MM.1S (cell line): Measurements from ENCODE around the gene STARD3NL.

Experiments used
- DNase-seq: peaks from one replicate; pipeline ENCODE4 v3.0.0-alpha.2; 2015
- H2AFZ ChIP-seq: fragments of 300-600 bp; sonication (generic); 2 replicates; pipeline ENCODE4 v1.6.0; 2016; ENCODE audit warnings: antibody characterized with exemption, low read length
- H3F3A ChIP-seq: fragments of 300-600 bp; sonication (generic); 2 replicates; pipeline ENCODE4 v1.6.1; 2016; ENCODE audit warnings: mild to moderate bottlenecking, antibody characterized with exemption, low read length, moderate library complexity, mixed read lengths; ENCODE audit not compliant: insufficient read depth
- H3K27ac ChIP-seq: fragments of 300-600 bp; sonication (generic); 2 replicates; pipeline ENCODE4 v1.5.1; 2016; ENCODE audit warnings: mild to moderate bottlenecking, low read length
- H3K27me3 ChIP-seq: fragments of 300-600 bp; sonication (generic); replicated peaks from 2 replicates; pipeline ENCODE4 v1.6.0; 2016; ENCODE audit warnings: low read length; ENCODE audit not compliant: insufficient read depth
- H3K36me3 ChIP-seq: fragments of 300-600 bp; sonication (generic); replicated peaks from 2 replicates; pipeline ENCODE4 v1.6.1; 2016; ENCODE audit warnings: mild to moderate bottlenecking, low read length, mixed read lengths; ENCODE audit not compliant: insufficient read depth
- H3K4me1 ChIP-seq: fragments of 300-600 bp; sonication (generic); 2 replicates; pipeline ENCODE4 v1.6.1; 2016; ENCODE audit warnings: low read length, mixed read lengths
- H3K4me2 ChIP-seq: fragments of 300-600 bp; sonication (generic); 2 replicates; pipeline ENCODE4 v1.6.0; 2016; ENCODE audit warnings: low read depth, low read length
- H3K4me3 ChIP-seq: fragments of 300-600 bp; sonication (generic); 2 replicates; pipeline ENCODE4 v1.5.1; 2016; ENCODE audit warnings: low read length, mixed read lengths
- H3K79me2 ChIP-seq: fragments of 300-600 bp; sonication (generic); 2 replicates; pipeline ENCODE4 v1.6.1; 2016; ENCODE audit warnings: mixed run types, low read length, mixed read lengths
- H3K9ac ChIP-seq: fragments of 300-600 bp; sonication (generic); 2 replicates; pipeline ENCODE4 v1.6.1; 2016; ENCODE audit warnings: low read length, mixed read lengths
- H3K9me2 ChIP-seq: fragments of 300-600 bp; sonication (generic); replicated peaks from 2 replicates; pipeline ENCODE4 v1.6.1; 2016; ENCODE audit warnings: mild to moderate bottlenecking, low read length, mixed read lengths; ENCODE audit not compliant: insufficient read depth
- H3K9me3 ChIP-seq: fragments of 300-600 bp; sonication (generic); replicated peaks from 2 replicates; pipeline ENCODE4 v1.6.1; 2016; ENCODE audit warnings: mild to moderate bottlenecking, low read length, mixed read lengths; ENCODE audit not compliant: insufficient read depth
- H4K20me1 ChIP-seq: fragments of 300-600 bp; sonication (generic); 2 replicates; pipeline ENCODE4 v1.6.1; 2016; ENCODE audit warnings: mild to moderate bottlenecking, low read length, moderate library complexity, mixed read lengths; ENCODE audit not compliant: insufficient read depth
- EZH2 ChIP-seq: fragments of 300-600 bp; sonication (generic); optimal IDR thresholded peaks from 2 replicates; pipeline ENCODE3; 2017; ENCODE audit warnings: low read depth, mild to moderate bottlenecking, antibody characterized with exemption, low read length, mixed read lengths
- EZH2phosphoT487 ChIP-seq: fragments of 300-600 bp; sonication (generic); IDR thresholded peaks from 2 replicates; pipeline ENCODE4 v1.6.1; 2018; ENCODE audit warnings: antibody characterized with exemption, low read length
- TF ChIP-seq, protein P1 (sequence below): fragments of 300-600 bp; sonication (generic); IDR thresholded peaks from 2 replicates; pipeline ENCODE4 v1.5.1; 2016; ENCODE audit warnings: antibody characterized with exemption, low read length, mixed read lengths

The STARD3NL gene

DNA sequence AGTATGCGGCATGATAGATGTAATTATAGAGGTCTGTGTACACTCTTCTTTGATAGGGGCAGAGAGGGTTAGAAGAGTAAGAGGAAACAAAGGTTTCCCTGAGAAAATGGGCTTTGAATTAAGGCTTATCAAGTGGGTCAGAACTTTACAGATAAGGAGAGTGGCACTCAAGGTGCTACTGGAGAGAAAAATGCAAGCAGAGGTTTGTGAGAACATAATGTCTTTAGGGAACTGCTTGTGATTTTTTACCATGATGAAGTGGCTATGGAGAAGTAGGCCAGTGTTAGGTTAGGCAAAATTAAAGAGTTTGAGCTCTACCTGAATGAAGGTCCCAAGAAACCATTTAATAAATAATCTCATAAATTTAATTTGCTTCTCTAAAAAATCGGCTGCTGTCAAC is 14.3 kb downstream of the STARD3NL start:
- H3K27ac ChIP-seq, result no peak overlapping the region
- H3K79me2 ChIP-seq, result peaks cover 2% of the 10 kb centered on the region
- H3K9me2 ChIP-seq, result no peaks in the 10 kb centered on the region
- no peaks in the 10 kb centered on the region for H3K36me3 ChIP-seq
- no peaks in the 10 kb centered on the region for H4K20me1 ChIP-seq
- no peak for TF ChIP-seq EZH2phosphoT487
- no peak for TF ChIP-seq EZH2
- TF ChIP-seq, protein P1, sequence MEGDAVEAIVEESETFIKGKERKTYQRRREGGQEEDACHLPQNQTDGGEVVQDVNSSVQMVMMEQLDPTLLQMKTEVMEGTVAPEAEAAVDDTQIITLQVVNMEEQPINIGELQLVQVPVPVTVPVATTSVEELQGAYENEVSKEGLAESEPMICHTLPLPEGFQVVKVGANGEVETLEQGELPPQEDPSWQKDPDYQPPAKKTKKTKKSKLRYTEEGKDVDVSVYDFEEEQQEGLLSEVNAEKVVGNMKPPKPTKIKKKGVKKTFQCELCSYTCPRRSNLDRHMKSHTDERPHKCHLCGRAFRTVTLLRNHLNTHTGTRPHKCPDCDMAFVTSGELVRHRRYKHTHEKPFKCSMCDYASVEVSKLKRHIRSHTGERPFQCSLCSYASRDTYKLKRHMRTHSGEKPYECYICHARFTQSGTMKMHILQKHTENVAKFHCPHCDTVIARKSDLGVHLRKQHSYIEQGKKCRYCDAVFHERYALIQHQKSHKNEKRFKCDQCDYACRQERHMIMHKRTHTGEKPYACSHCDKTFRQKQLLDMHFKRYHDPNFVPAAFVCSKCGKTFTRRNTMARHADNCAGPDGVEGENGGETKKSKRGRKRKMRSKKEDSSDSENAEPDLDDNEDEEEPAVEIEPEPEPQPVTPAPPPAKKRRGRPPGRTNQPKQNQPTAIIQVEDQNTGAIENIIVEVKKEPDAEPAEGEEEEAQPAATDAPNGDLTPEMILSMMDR, result no peak
- H3F3A ChIP-seq, result no peaks in the 10 kb centered on the region
- peaks cover 10% of the 10 kb centered on the region for H3K4me1 ChIP-seq
- H3K4me2 ChIP-seq, result no peak overlapping the region
- no peak overlapping the region for H2AFZ ChIP-seq
- no peak for DNase-seq
- H3K27me3 ChIP-seq, result no peaks in the 10 kb centered on the region
- no peak overlapping the region for H3K4me3 ChIP-seq
- H3K9ac ChIP-seq, result no peak overlapping the region
- no peaks in the 10 kb centered on the region for H3K9me3 ChIP-seq

DNA sequence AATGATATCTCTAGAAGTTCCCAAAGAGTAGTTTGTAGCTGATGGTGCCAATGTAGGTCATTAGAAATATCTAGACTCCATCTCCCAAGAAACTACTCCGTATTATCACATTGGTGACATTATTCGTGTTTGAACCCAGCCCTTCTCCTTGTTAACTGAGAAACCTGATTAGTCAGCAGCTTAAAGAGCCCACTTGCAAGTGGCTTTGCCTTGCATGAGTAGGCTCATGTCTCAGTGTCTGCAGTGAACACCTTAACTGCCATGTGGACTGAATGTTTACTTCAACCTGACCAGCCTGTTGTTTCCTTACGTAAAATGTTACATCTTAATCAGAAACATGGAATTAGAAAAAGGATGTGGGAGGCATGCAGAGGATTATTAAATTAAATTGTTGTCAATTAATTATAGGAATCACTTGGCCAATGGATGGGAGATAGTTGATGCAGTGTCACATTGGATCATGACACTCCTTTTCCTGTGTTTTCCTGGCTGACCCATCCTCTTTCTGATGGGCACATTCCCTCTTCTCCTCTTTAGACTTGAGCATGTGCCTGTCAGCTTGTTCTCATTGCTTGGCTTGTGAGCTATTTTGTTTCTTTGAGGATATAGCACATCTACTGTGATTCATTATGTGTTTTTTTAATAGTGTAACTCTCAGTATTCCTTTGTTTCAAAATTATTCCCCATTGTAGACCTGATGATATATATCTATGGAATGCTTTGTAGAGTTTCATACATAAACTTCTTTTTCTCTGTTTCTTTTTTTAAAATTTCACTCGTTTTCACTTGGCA is 18.0 kb downstream of the STARD3NL start:
- no peak overlapping the region for H3K4me2 ChIP-seq

GRCh38 chr7:38198366-38198765 is 20.3 kb downstream of the STARD3NL start:
- no peaks in the 10 kb centered on the region for H4K20me1 ChIP-seq
- no peak for TF ChIP-seq EZH2
- no peak for TF ChIP-seq EZH2phosphoT487
- TF ChIP-seq, protein P1, result no peak
- no peaks in the 10 kb centered on the region for H3K36me3 ChIP-seq
- H3F3A ChIP-seq, result no peaks in the 10 kb centered on the region
- H3K79me2 ChIP-seq, result peaks cover 2% of the 10 kb centered on the region
- no peak for DNase-seq
- no peak overlapping the region for H3K9ac ChIP-seq
- no peaks in the 10 kb centered on the region for H3K27me3 ChIP-seq
- H3K27ac ChIP-seq, result no peak overlapping the region
- H3K9me2 ChIP-seq, result no peaks in the 10 kb centered on the region
- no peaks in the 10 kb centered on the region for H3K4me1 ChIP-seq
- H3K4me2 ChIP-seq, result no peak overlapping the region
- H3K4me3 ChIP-seq, result no peak overlapping the region
- H2AFZ ChIP-seq, result no peak overlapping the region
- no peaks in the 10 kb centered on the region for H3K9me3 ChIP-seq

More for the DNA sequence above, 18.0 kb downstream of the STARD3NL start:
- TF ChIP-seq EZH2phosphoT487 (no peak), EZH2 (no peak)
- TF ChIP-seq, protein P1, result no peak
- Histone ChIP-seq H3K9me2 (no peaks in the 10 kb centered on the region), H3K36me3 (no peaks in the 10 kb centered on the region), H3K27me3 (no peaks in the 10 kb centered on the region), H3K9me3 (no peaks in the 10 kb centered on the region), H3K9ac (no peak overlapping the region), H3K4me3 (no peak overlapping the region), H4K20me1 (no peaks in the 10 kb centered on the region), H2AFZ (no peak overlapping the region), H3K79me2 (peaks cover 2% of the 10 kb centered on the region), H3K27ac (no peak overlapping the region), H3F3A (no peaks in the 10 kb centered on the region), H3K4me1 (no peaks in the 10 kb centered on the region)
- DNase-seq, result no peak
